Fibroblast of lung (primary cell): ENCODE data around the gene UCP2.

Experiments
- EZH2 ChIP-seq: IDR thresholded peaks from 2 replicates; pipeline ENCODE4 v1.5.1; 2012; ENCODE audit warnings: low read length, control low read depth, mild to moderate bottlenecking; ENCODE audit errors: missing control alignments
- TF ChIP-seq, protein P1 (sequence below), 2 donors: IDR thresholded peaks in 1 of 2; conservative IDR thresholded peaks in 1 of 2; 1 replicate in 1 of 2; 2 replicates in 1 of 2; pipeline ENCODE4 v1.5.1; 2011 to 2012; ENCODE audit warnings: low read length in 2 of 2, control low read depth in 1 of 2, inconsistent platforms in 1 of 2, low read depth in 1 of 2, mild to moderate bottlenecking in 1 of 2

- TF ChIP-seq, protein P1, sequence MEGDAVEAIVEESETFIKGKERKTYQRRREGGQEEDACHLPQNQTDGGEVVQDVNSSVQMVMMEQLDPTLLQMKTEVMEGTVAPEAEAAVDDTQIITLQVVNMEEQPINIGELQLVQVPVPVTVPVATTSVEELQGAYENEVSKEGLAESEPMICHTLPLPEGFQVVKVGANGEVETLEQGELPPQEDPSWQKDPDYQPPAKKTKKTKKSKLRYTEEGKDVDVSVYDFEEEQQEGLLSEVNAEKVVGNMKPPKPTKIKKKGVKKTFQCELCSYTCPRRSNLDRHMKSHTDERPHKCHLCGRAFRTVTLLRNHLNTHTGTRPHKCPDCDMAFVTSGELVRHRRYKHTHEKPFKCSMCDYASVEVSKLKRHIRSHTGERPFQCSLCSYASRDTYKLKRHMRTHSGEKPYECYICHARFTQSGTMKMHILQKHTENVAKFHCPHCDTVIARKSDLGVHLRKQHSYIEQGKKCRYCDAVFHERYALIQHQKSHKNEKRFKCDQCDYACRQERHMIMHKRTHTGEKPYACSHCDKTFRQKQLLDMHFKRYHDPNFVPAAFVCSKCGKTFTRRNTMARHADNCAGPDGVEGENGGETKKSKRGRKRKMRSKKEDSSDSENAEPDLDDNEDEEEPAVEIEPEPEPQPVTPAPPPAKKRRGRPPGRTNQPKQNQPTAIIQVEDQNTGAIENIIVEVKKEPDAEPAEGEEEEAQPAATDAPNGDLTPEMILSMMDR (conservative IDR thresholded peaks at IDR 0.05 in 1 of 2, IDR thresholded peaks at IDR 0.05 in 1 of 2; ENCODE audit: low read depth in 1 of 2, low read length in 2 of 2) = no peak
- TF ChIP-seq EZH2 = no peak
Observed at GRCh38 chr11:73963861-73964260, 18.8 kb downstream of the UCP2 start.
